Stimulated activated CD4-positive, alpha-beta T cell treated with anti-CD3 and anti-CD28 coated beads, Interleukin-12 subunit alpha, Interleukin-12 subunit beta, amount 100 ng/mL, for 4 hours (primary cell): ENCODE measurements around the gene TUBB1.

ENCODE experiments used
- DNase-seq: peaks from one replicate; pipeline ENCODE4 v3.0.0-alpha.2; 2020

The TUBB1 gene

GRCh38 chr20:59044796-59045195, 25.6 kb downstream of the TUBB1 start:
- no peak for DNase-seq

GRCh38 chr20:59046862-59047261, 27.6 kb downstream of the TUBB1 start:
- no peak for DNase-seq

- DNase-seq: no peak
Measured at GRCh38 chr20:59047938-59048680, 28.9 kb downstream of the TUBB1 start.

GRCh38 chr20:59048681-59049030, 29.4 kb downstream of the TUBB1 start:
- DNase-seq: no peak

- DNase-seq: no peak
Measured at GRCh38 chr20:59050437-59050836, 31.2 kb downstream of the TUBB1 start.

- DNase-seq: no peak
Measured at GRCh38 chr20:59051666-59052185, 32.5 kb downstream of the TUBB1 start.

GRCh38 chr20:59055302-59055701, 36.1 kb downstream of the TUBB1 start:
- no peak for DNase-seq

- no peak for DNase-seq
Measured at GRCh38 chr20:59062081-59062480, 42.9 kb downstream of the TUBB1 start.

GRCh38 chr20:59063358-59064213, 44.4 kb downstream of the TUBB1 start:
- DNase-seq: no peak

GRCh38 chr20:59064214-59064722, 45.0 kb downstream of the TUBB1 start:
- no peak for DNase-seq

- no peak for DNase-seq
Measured at GRCh38 chr20:59068534-59068933, 49.3 kb downstream of the TUBB1 start.

- DNase-seq: no peak
Measured at GRCh38 chr20:59069026-59069425, 49.8 kb downstream of the TUBB1 start.

GRCh38 chr20:59071216-59071615, 52.0 kb downstream of the TUBB1 start:
- no peak for DNase-seq

GRCh38 chr20:59073582-59073981, 54.4 kb downstream of the TUBB1 start:
- no peak for DNase-seq

- DNase-seq: no peak
Measured at GRCh38 chr20:59074456-59074855, 55.2 kb downstream of the TUBB1 start.

GRCh38 chr20:59075934-59076508, 56.8 kb downstream of the TUBB1 start:
- DNase-seq: no peak
